Kidney epithelial cell (primary cell): ENCODE data around the gene CSDE1. TPM values are rescaled to one million over a fixed set of nuclear protein-coding genes. Genes with fewer than 3 reads are reported as not detected.

ENCODE experiments used
- DNase-seq: peaks from one replicate; pipeline ENCODE4 v3.0.0-alpha.2; 2010; ENCODE audit warnings: low read depth
- H3K27me3 ChIP-seq: 2 replicates; pipeline ENCODE4 v1.6.0; 2011; ENCODE audit warnings: low read length; ENCODE audit not compliant: control insufficient read depth, insufficient read depth
- H3K36me3 ChIP-seq: 2 replicates; pipeline ENCODE4 v1.5.1; 2011; ENCODE audit warnings: low read length; ENCODE audit not compliant: control insufficient read depth, insufficient read depth
- H3K4me3 ChIP-seq: 2 replicates; pipeline ENCODE4 v1.5.1; 2011; ENCODE audit warnings: low read depth, mild to moderate bottlenecking, control low read depth, low read length
- CTCF ChIP-seq: IDR thresholded peaks from 2 replicates; pipeline ENCODE4 v1.5.1; 2011; ENCODE audit warnings: mild to moderate bottlenecking, moderate library complexity, low read length, control low read depth, inconsistent platforms; ENCODE audit not compliant: insufficient read depth, poor library complexity, severe bottlenecking
- total RNA-seq: library from RNA; depleted of rRNA; stranded (reverse); fragments of >200 nt; gene quantifications from 2 replicates; pipeline ENCODE4 v1.2.3, GENCODE V29; 2015

Gene CSDE1
- total RNA-seq, 1 donor from 2014 or later = 1,426 TPM

- H3K4me3 ChIP-seq = no peak overlapping the region
- no peak for TF ChIP-seq CTCF
- H3K36me3 ChIP-seq = no peaks in the 10 kb centered on the region
- no peaks in the 10 kb centered on the region for H3K27me3 ChIP-seq
- DNase-seq = no peak
Observed at GRCh38 chr1:114753143-114753542, 4.6 kb downstream of the CSDE1 start.

DNA sequence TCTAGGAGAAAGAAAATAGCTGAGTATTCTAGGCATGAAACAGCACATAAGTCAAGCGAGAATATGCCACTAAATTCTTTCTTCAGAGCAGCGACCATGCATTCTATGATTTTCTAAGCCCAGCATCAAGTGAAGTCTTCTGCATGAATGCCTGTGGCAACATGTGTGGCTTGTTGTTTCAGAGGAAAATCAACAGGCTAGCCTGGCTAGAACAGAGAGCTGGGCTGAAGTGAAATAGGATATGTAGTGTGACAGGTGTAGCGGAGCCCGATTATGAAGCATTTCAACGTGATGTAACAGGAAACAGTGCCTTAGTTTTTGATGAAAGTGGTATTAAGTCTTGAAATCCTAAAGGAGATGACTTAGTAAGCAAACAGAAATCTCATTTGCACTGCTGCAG, 7.0 kb downstream of the CSDE1 start:
- no peak for DNase-seq
- H3K36me3 ChIP-seq = peaks cover 2% of the 10 kb centered on the region
- no peak overlapping the region for H3K4me3 ChIP-seq
- TF ChIP-seq CTCF = no peak
- no peaks in the 10 kb centered on the region for H3K27me3 ChIP-seq

- H3K27me3 ChIP-seq = no peaks in the 10 kb centered on the region
- TF ChIP-seq CTCF = no peak
- no peak for DNase-seq
- H3K36me3 ChIP-seq = peaks cover 2% of the 10 kb centered on the region
- H3K4me3 ChIP-seq = no peak overlapping the region
Observed at GRCh38 chr1:114749835-114750234, 7.9 kb downstream of the CSDE1 start.

- no peak for DNase-seq
- H3K36me3 ChIP-seq = peaks cover 2% of the 10 kb centered on the region
- no peaks in the 10 kb centered on the region for H3K27me3 ChIP-seq
- TF ChIP-seq CTCF = no peak
- H3K4me3 ChIP-seq = no peak overlapping the region
Observed at GRCh38 chr1:114746450-114747121, 11.2 kb downstream of the CSDE1 start.

DNA sequence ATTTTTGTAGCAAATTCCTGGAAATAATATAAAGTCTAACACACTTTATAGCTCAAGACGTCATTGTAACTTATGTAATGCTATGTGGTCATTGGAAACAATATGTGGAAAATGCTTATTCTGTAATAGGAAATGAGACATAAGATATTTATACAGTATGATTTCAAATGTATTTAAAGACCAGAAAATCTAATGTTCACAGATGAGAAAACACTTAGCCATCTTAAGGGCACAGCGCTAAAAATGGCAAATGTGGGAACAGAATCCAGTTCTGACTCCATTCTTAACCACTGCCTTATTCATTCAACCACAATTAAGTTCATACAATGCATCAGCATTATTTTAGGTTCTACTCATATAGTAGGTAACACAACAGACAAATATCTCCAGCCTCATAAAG, 12.5 kb downstream of the CSDE1 start:
- no peak for DNase-seq
- no peak for TF ChIP-seq CTCF
- peaks cover 2% of the 10 kb centered on the region for H3K36me3 ChIP-seq
- no peak overlapping the region for H3K4me3 ChIP-seq
- no peaks in the 10 kb centered on the region for H3K27me3 ChIP-seq
